A549 treated with AZD9567 at 1 μM for 4 hours (cell line): ENCODE measurements around the gene OR4E2. TPM values are rescaled to one million over a fixed set of nuclear protein-coding genes. Genes with fewer than 3 reads are reported as not detected.

Experiments used
- total RNA-seq: library from RNA; stranded (reverse); fragments of 200-300 nt; extraction: Qiagen RNA extraction; gene quantifications from 5 replicates; pipeline ENCODE4 v1.2.3, GENCODE V29; 2022; ENCODE audit not compliant: insufficient read depth

OR4E2 gene, protein sequence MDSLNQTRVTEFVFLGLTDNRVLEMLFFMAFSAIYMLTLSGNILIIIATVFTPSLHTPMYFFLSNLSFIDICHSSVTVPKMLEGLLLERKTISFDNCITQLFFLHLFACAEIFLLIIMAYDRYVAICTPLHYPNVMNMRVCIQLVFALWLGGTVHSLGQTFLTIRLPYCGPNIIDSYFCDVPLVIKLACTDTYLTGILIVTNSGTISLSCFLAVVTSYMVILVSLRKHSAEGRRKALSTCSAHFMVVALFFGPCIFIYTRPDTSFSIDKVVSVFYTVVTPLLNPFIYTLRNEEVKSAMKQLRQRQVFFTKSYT
- not detected in 5 replicates for total RNA-seq

DNA sequence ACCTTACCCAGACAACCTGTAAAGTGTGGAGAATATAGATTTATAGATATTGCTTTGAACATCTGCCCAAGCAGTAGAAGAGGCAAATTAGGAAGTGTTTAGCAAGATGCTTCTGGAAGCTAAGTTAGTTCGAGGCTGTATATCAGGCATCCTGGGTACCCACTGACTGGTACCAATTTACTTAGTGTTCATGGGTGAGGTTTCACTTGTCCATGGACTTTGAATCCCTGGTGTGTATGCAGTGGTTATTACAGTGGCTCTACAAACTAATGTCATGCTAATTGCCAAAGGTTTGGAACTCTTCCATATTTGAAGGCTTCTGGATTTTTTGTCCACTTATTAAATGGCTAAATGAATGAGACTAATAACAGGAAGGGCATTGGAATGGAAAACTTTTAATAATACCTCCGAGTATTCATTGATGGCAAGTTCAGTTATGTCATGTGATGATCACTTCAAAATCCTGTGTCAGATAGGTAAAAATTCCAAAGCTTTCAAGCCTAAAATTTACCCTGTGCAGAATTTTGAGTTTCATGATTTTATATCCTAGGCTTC is at the start of gene OR4E2:
OR4E2 (plus strand) TSS at position 505 of the 555 bp plus-strand sequence. CDS start 11,248 bp downstream, outside the sequence.

DNA sequence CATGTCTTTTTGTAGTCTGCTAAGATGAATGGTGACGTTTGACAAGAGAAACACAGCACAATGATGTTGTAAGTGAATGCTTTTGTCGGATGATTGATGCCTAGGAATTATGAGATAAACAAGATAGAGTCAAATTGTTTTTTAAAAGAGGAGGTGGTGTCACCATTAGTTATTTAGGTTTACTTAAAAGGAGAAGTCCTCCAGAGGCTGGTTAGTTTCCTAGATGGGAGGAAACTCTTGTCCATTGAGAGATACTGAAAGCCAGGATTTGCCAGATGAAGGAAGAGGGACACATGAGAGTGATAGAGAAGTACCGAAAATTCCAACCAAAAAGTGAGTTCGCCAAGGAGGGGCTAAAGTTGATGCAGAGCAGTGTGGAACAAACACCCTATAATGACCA is 18.8 kb upstream of the OR4E2 start, which contains the start of gene OR10G2:
OR10G2 (minus strand) TSS at position 101 of the 400 bp plus-strand sequence; CDS start at position 3, 98 bp downstream.

DNA sequence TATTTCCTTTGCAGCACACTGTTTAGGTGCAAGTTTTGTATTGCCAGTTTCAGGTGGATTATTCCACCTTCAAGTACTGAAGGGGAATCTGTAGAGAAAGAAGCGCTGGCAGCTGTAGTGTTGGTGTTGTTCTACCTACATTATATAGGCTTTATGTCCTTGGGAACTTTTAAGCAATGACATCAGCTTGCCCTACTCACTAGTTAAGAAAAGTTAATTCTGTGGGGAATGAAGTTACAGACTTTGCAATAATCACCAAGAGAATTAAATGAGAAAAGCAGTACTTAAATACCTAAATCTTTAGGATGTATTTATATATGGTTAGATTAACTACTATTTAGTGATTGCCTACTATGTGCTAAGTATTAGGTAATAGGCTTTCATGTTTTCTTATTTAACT is 20.1 kb downstream of the OR4E2 start, which contains the start of gene OR4E1:
OR4E1 (minus strand) TSS at position 101 of the 400 bp plus-strand sequence. CDS start 2,883 bp downstream, outside the sequence.

Other genes with a start within 250 kb of the OR4E2 start
- 36.5 to 48.2 TPM (median 37.8 TPM) in 5 replicates for gene CHD8, start 197.7 kb upstream of the OR4E2 start, total RNA-seq
- gene RAB2B, start 176.9 kb upstream of the OR4E2 start, total RNA-seq = 11.6 to 39.2 TPM (median 13.5 TPM) in 5 replicates
- gene TOX4, start 176.6 kb upstream of the OR4E2 start, total RNA-seq = 66.0 to 81.5 TPM (median 67.5 TPM) in 5 replicates
- 42.2 to 52.0 TPM (median 49.6 TPM) in 5 replicates for gene METTL3, start 142.5 kb upstream of the OR4E2 start, total RNA-seq
- gene SALL2, start 127.5 kb upstream of the OR4E2 start, total RNA-seq = 0.49 to 1.4 TPM (median 0.66 TPM) in 5 replicates
- gene OR10G3, start 73.8 kb upstream of the OR4E2 start, total RNA-seq = not detected in 5 replicates
- gene OR10G2, start 18.9 kb upstream of the OR4E2 start, total RNA-seq = not detected in 5 replicates
- not detected in 5 replicates for gene OR4E1, start 20.0 kb downstream of the OR4E2 start, total RNA-seq